ENCODE data around the gene FAM107B. TPM values are rescaled to one million over a fixed set of nuclear protein-coding genes. Genes with fewer than 3 reads are reported as not detected.
A peak's percentile ranks its signal among the peaks of the same experiment; 100 is the strongest.

Gene FAM107B
- total RNA-seq, 1 experiment from 2014 or later: 41.3 TPM

DNA sequence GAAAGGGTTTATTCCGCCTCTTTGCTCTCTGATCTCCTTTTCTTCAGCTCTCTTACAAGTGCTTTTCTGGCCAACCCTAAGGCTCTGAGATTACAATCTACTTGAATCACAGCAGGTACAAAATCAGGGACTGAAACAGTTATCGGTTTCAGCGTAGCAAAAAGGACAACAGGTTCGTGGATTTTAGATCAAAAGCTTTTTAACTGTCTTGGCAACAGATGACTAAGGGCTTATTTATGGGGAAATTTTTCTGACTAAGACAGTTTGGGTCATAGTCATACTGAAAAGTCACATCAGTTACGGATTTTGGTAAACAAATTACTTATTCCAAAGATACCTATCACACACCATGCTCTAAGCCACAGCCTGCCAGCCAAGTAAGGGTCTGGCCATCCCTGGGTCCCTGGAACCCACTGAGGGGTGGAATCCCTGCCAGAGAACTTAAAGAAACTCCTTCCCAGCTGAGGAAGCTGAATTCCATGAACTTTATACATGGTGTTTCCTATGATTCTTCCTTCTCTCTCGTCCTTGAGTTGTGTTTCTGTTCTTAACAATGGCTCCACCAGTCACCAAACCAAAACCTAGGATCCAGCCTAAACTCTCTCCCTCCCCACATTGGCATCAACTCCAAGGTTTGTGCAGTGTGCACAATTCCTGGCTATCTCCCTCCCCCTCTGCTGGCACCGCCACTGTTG, 169.3 kb downstream of the FAM107B start:
- peaks cover 36% of the 10 kb centered on the region for H3K4me1 Mint-ChIP-seq (ENCODE audit: insufficient read depth, unreplicated experiment)
- ChIA-PET POLR2A (interaction anchor here (0.7 to 1.4 kb wide), 9 partner anchors 48 to 301 kb away, joined by 3 to 5 read pairs (median 3); partner anchors contain the start of genes HSPA14 and MSANTD7), CTCF (interaction anchor here (0.7 kb wide), 2 partner anchors 69 to 502 kb away, joined by 3 read pairs; no protein-coding TSS in a partner anchor)
- H3K4me3 Mint-ChIP-seq (ENCODE audit: unreplicated experiment): peak overlapping the region; percentile 80
- H3K9me3 Mint-ChIP-seq (ENCODE audit: unreplicated experiment): no peaks in the 10 kb centered on the region
- H3K36me3 Mint-ChIP-seq (ENCODE audit: insufficient read depth, unreplicated experiment): no peaks in the 10 kb centered on the region
- H3K27me3 Mint-ChIP-seq (ENCODE audit: insufficient read depth, unreplicated experiment): no peaks in the 10 kb centered on the region
- intact Hi-C loops (cut with micrococcal nuclease): no loop called here
- TF ChIP-seq, protein P1, sequence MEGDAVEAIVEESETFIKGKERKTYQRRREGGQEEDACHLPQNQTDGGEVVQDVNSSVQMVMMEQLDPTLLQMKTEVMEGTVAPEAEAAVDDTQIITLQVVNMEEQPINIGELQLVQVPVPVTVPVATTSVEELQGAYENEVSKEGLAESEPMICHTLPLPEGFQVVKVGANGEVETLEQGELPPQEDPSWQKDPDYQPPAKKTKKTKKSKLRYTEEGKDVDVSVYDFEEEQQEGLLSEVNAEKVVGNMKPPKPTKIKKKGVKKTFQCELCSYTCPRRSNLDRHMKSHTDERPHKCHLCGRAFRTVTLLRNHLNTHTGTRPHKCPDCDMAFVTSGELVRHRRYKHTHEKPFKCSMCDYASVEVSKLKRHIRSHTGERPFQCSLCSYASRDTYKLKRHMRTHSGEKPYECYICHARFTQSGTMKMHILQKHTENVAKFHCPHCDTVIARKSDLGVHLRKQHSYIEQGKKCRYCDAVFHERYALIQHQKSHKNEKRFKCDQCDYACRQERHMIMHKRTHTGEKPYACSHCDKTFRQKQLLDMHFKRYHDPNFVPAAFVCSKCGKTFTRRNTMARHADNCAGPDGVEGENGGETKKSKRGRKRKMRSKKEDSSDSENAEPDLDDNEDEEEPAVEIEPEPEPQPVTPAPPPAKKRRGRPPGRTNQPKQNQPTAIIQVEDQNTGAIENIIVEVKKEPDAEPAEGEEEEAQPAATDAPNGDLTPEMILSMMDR (IDR thresholded peaks at IDR 0.05; ENCODE audit: unreplicated experiment): no peak
- no TSS peak for BruUV-seq (replicated peaks)
- H3K27ac Mint-ChIP-seq (ENCODE audit: low read depth, unreplicated experiment): peak overlapping the region; percentile 57
- peak; percentile 60 for DNase-seq (ENCODE audit: unreplicated experiment)

DNA sequence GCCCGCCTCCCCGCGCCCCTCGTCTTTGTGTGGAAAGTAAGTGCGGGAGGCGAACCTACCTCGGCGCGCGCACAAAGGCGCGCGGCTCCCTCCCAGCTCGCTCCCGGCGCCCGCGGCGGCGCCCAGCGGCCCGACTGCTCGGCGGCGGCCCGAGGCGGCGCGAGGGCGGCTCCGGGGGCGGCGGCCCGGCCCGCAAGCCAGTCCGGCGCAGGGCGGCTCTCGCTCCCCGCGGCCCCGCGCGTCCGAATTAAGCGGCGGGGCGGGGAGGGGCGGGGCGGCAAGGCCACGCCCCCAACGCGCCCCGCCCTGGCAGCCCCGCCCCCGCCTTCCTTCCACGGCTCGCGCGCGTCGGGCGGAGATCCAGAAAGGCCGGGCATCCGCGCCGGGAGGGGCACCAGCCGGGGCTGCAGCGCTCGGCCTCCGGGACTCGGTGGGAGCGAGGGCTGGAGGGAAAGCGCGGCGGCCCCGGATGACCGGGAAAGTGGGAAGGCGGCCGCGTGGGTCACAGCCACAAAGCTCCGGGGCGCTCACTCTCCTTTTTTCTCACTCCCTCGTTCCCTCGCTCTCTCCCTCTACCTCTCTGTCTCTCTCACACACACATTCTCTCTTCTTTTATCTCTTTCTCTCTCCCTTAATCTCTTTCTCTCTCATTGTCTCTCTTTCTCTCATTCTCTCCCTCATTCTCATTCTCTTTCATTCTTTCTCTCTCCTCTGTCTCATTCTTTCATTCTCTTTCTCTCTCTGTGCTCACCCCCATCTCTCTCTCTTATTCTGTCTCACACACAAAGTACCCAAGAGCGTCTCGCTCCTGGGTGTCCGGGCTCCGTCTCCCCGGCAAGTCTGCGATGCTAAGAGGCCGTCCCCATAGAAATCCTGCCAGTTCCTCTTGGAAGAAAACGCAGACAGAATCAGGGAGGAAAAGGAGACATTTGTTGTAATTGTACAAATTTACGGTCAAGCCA, 170.2 kb downstream of the FAM107B start:
- ChIA-PET CTCF (interaction anchor here (0.7 kb wide), 1 partner anchor 68 kb away, joined by 3 read pairs; no protein-coding TSS in a partner anchor), POLR2A (interaction anchor here (0.7 to 1.4 kb wide), 8 partner anchors 49 to 300 kb away, joined by 3 to 6 read pairs (median 3); partner anchors contain the start of genes CDNF, HSPA14 and MSANTD7)
- peak overlapping the region; percentile 57 for H3K27ac Mint-ChIP-seq (ENCODE audit: low read depth, unreplicated experiment)
- H3K36me3 Mint-ChIP-seq (ENCODE audit: insufficient read depth, unreplicated experiment): no peaks in the 10 kb centered on the region
- H3K4me3 Mint-ChIP-seq (ENCODE audit: unreplicated experiment): peak overlapping the region; percentile 80
- TSS peak; percentile 87 for BruUV-seq (replicated peaks)
- H3K27me3 Mint-ChIP-seq (ENCODE audit: insufficient read depth, unreplicated experiment): no peaks in the 10 kb centered on the region
- DNase-seq (ENCODE audit: unreplicated experiment): peak; percentile 59
- H3K4me1 Mint-ChIP-seq (ENCODE audit: insufficient read depth, unreplicated experiment): peaks cover 36% of the 10 kb centered on the region
- TF ChIP-seq, protein P1 (IDR thresholded peaks at IDR 0.05; ENCODE audit: unreplicated experiment): no peak
- intact Hi-C loops (cut with micrococcal nuclease): no loop called here
- H3K9me3 Mint-ChIP-seq (ENCODE audit: unreplicated experiment): no peaks in the 10 kb centered on the region

DNA sequence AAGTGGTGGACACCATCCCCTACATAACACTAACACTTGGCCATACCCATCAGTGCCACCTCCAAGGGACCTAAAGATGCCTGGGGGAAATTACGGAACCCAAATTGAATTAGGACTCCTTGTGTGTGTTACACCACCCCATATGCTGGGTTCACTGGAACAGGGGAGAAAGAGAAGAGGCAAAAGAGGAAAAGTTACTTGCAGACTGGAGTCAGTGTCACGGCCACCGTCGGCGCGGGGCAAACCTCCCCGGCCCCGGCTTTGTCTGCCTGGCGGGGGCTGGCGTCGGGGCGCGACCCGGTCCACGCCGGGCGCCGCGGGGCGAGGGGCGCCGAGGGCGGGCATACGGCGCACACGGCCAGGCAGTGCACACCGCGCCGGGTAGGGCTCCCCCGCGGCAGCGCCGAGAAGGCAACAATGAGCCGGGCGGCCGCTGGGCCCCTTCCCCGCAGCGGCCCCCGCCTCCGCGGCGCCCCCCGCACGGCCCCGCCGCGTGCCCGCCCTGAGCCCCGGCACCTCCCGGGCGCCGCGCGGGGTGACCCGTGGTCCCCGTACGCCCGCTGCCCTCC, 171.1 kb downstream of the FAM107B start:
- no TSS peak for BruUV-seq (replicated peaks)
- TF ChIP-seq, protein P1 (IDR thresholded peaks at IDR 0.05; ENCODE audit: unreplicated experiment): no peak
- H3K27ac Mint-ChIP-seq (ENCODE audit: low read depth, unreplicated experiment): peak overlapping the region; percentile 50
- ChIA-PET CTCF (no interaction called here), POLR2A (interaction anchor here (1.2 kb wide), 1 partner anchor 234 kb away, joined by 6 read pairs; the partner anchor contains the start of genes CDNF, HSPA14 and MSANTD7)
- H3K4me3 Mint-ChIP-seq (ENCODE audit: unreplicated experiment): peak overlapping the region; percentile 85
- H3K9me3 Mint-ChIP-seq (ENCODE audit: unreplicated experiment): no peaks in the 10 kb centered on the region
- intact Hi-C loops (cut with micrococcal nuclease): loop anchor here (2.0 kb wide), 2 partner anchors 49 to 235 kb away; partner anchors contain the start of genes CDNF, HSPA14 and MSANTD7
- no peak for DNase-seq (ENCODE audit: unreplicated experiment)
- no peaks in the 10 kb centered on the region for H3K27me3 Mint-ChIP-seq (ENCODE audit: insufficient read depth, unreplicated experiment)
- H3K4me1 Mint-ChIP-seq (ENCODE audit: insufficient read depth, unreplicated experiment): peaks cover 36% of the 10 kb centered on the region
- no peaks in the 10 kb centered on the region for H3K36me3 Mint-ChIP-seq (ENCODE audit: insufficient read depth, unreplicated experiment)
